Mucosa of descending colon (tissue), 3 donors: ENCODE measurements around the gene FBXL20. TPM values are rescaled to one million over a fixed set of nuclear protein-coding genes. Genes with fewer than 3 reads are reported as not detected.
A peak's percentile ranks its signal among the peaks of the same experiment; 100 is the strongest.
"Not testable (repeated sequence)": the region's sequence is repeated elsewhere in the genome, so short reads cannot be mapped to it uniquely, and the experiment has no call there.

ENCODE experiments used
- ATAC-seq: fragments of 200-7000 bp; cut with Tn5 transposase; one replicate; pipeline ENCODE4 v1.9.1; 2020; ENCODE audit warnings: mild to moderate bottlenecking, moderate library complexity
- DNase-seq, 3 donors: peaks; one replicate each; pipeline ENCODE4 v3.0.0-alpha.2; 2020
- H3K36me3 ChIP-seq: fragments of 200-600 bp; one replicate; pipeline ENCODE4 v1.8.0; 2021; ENCODE audit warnings: low read depth, mild to moderate bottlenecking
- H3K4me1 ChIP-seq: fragments of 200-600 bp; one replicate; pipeline ENCODE4 v1.8.0; 2021; ENCODE audit warnings: low read depth, mild to moderate bottlenecking
- H3K4me3 ChIP-seq: fragments of 200-600 bp; one replicate; pipeline ENCODE4 v1.8.0; 2021; ENCODE audit warnings: mild to moderate bottlenecking
- H3K9me3 ChIP-seq: fragments of 200-600 bp; one replicate; pipeline ENCODE4 v1.8.0; 2021; ENCODE audit warnings: mild to moderate bottlenecking
- intact Hi-C, 2 donors: fragments of 100-400 bp; cut with DNase I in 1 of 2; cut with micrococcal nuclease in 1 of 2; formaldehyde crosslinking; loops; one replicate each; pipeline versions ENCODE4 v1.11.0 to v1.11.1; 2022; cut with DNase I, micrococcal nuclease
- total RNA-seq, 3 donors: library from RNA; stranded (reverse); fragmentation: NEBNext Ultra II Directional in 2 of 3; extraction: Animal tissue kit (Norgen Biotek cat#: 25700) in 2 of 3; gene quantifications; one replicate each; pipeline versions ENCODE4 v1.2.1 to v1.2.4, GENCODE V29; 2021 to 2023
- TF ChIP-seq, protein P1 (sequence below): fragments of 200-600 bp; IDR thresholded peaks from one replicate; pipeline ENCODE4 v1.8.0; 2022; ENCODE audit warnings: antibody characterized with exemption, mild to moderate bottlenecking
- donor health status: DM: no; HTN: no; CAD: no; lungs with moderate emphysema.
- donor health status: DM: no; HTN: no; CAD: no.
- donor health status: DM: no; HTN: yes; CAD: no.

Gene FBXL20
- total RNA-seq, 3 donors from 2014 or later, result 16.6 to 29.2 (median 28.9) TPM

DNA sequence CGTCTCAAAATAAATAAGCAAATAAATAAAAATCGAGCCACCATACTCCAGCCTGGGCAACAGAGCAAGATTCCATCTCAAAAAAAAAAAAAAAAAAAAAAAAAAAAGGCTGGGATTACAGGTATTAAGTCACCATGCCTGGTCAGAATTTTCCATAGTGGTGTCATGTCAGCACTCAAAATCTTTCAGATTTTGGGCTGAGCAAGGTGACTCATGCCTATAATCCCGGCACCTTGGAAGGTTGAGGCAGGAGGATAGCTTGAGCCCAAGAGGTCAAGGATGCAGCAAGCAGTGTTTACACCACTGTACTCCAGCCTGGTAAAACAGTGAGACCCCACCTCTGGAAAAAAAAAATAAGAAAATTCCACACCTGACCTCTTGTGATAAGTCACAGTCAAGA is 52.2 kb downstream of the FBXL20 start:
- Histone ChIP-seq H3K9me3 (no peaks in the 10 kb centered on the region), H3K4me3 (no peak overlapping the region), H3K4me1 (peaks cover 7% of the 10 kb centered on the region), H3K36me3 (no peaks in the 10 kb centered on the region)
- intact Hi-C loops, result no loop called here
- TF ChIP-seq, protein P1, sequence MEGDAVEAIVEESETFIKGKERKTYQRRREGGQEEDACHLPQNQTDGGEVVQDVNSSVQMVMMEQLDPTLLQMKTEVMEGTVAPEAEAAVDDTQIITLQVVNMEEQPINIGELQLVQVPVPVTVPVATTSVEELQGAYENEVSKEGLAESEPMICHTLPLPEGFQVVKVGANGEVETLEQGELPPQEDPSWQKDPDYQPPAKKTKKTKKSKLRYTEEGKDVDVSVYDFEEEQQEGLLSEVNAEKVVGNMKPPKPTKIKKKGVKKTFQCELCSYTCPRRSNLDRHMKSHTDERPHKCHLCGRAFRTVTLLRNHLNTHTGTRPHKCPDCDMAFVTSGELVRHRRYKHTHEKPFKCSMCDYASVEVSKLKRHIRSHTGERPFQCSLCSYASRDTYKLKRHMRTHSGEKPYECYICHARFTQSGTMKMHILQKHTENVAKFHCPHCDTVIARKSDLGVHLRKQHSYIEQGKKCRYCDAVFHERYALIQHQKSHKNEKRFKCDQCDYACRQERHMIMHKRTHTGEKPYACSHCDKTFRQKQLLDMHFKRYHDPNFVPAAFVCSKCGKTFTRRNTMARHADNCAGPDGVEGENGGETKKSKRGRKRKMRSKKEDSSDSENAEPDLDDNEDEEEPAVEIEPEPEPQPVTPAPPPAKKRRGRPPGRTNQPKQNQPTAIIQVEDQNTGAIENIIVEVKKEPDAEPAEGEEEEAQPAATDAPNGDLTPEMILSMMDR, result no peak
- DNase-seq (no peak), ATAC-seq (no peak)

DNA sequence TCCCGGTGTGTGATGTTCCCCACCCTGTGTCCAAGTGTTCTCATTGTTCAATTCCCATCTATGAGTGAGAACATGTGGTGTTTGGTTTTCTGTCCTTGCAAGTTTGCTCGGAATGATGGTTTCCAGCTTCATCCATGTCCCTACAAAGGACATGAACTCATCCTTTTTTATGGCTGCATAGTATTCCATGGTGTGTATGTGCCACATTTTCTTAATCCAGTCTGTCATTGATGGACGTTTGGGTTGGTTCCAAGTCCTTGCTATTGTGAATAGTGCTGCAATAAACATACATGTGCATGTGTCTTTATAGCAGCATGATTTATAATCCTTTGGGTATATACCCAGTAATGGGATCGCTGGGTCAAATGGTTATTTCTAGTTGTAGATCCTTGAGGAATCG is 54.6 kb downstream of the FBXL20 start:
- DNase-seq, H3K36me3 ChIP-seq, H3K4me3 ChIP-seq, H3K4me1 ChIP-seq, ATAC-seq, H3K9me3 ChIP-seq, intact Hi-C loops: not testable (repeated sequence)

DNA sequence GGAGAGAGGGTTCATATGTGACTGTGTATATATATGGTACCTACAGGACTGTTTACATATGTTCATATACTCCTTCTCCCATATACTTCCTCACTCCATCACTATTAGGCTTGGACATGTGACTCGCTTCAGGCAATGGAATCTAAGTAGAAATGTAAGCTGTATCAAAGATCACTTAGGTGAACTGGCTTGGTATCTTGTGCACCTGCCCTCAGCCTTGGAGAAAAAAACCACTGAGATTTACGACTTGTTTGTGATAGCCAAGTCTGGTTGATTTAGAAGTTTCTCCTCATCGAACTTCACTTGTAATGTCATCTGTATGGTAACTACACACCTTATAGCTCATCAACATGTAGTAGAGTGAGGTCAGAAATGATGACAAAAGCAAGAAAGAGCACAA is 59.9 kb downstream of the FBXL20 start:
- no peaks in the 10 kb centered on the region for H3K9me3 ChIP-seq
- no peaks in the 10 kb centered on the region for H3K36me3 ChIP-seq
- H3K4me3 ChIP-seq, result no peak overlapping the region
- DNase-seq (no peak), ATAC-seq (no peak)
- H3K4me1 ChIP-seq, result no peaks in the 10 kb centered on the region
- TF ChIP-seq, protein P1, result no peak
- intact Hi-C loops, result no loop called here

DNA sequence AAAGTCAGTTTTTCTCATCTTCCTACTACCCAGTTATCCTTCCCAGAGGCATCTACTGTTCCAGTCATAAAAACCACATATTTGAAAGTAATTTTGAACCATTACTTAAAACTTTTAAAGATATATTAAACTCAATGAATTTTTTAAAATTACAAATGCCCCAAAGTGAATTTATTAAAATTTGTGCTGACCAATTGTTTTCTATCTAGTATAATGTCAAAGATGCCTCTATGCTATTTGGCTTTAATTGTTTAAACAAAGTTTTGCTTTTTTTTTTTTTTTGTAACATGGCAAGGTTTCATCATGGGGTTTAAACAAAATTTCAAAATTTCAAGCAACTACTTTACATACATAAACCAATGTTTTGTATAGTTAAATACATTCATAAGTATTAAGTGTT is 60.7 kb downstream of the FBXL20 start:
- Histone ChIP-seq H3K36me3 (no peaks in the 10 kb centered on the region), H3K9me3 (no peaks in the 10 kb centered on the region), H3K4me3 (no peak overlapping the region), H3K4me1 (no peaks in the 10 kb centered on the region)
- TF ChIP-seq, protein P1, result no peak
- DNase-seq, result no peak
- ATAC-seq, result no peak
- intact Hi-C loops, result no loop called here

DNA sequence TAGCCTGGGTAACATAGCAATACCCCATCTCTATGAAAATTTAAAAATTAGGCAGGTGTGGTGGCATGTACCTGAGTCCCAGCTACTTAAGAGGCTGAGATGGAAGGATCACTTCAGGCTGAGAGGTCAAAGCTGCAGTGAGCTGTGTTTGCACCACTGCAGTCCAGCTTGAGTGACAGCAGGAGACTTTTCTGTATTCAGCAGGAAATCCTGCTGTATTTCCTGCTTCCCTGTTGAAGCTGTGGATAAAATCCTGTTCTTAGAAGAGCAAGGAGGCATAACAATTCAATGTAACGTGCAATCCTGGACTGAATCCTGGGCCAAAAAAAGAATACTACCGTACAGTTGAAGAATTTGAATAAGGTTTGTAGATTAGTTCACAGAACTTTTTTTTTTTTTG is 62.2 kb downstream of the FBXL20 start:
- Histone ChIP-seq H3K4me1 (no peaks in the 10 kb centered on the region), H3K36me3 (no peaks in the 10 kb centered on the region), H3K9me3 (no peaks in the 10 kb centered on the region), H3K4me3 (no peak overlapping the region)
- TF ChIP-seq, protein P1, result no peak
- intact Hi-C loops, result no loop called here
- no peak for DNase-seq
- peak; percentile 30 for ATAC-seq

DNA sequence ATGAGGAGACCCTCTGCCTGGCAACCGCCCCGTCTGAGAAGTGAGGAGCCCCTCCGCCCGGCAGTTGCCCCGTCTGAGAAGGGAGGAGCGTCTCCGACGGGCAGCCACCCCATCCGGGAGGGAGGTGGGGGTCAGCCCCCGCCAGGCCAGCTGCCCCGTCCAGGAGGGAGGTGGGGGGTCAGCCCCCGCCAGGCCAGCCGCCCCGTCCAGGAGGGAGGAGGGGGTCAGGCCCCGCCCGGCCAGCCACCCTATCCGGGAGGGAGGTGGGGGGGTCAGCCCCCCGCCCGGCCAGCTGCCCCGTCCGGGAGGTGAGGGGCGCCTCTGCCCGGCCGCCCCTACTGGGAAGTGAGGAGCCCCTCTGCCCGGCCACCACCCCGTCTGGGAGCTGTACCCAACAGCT is 63.8 kb downstream of the FBXL20 start:
- ATAC-seq, H3K4me3 ChIP-seq, intact Hi-C loops, H3K9me3 ChIP-seq, H3K4me1 ChIP-seq, H3K36me3 ChIP-seq, DNase-seq: not testable (repeated sequence)

DNA sequence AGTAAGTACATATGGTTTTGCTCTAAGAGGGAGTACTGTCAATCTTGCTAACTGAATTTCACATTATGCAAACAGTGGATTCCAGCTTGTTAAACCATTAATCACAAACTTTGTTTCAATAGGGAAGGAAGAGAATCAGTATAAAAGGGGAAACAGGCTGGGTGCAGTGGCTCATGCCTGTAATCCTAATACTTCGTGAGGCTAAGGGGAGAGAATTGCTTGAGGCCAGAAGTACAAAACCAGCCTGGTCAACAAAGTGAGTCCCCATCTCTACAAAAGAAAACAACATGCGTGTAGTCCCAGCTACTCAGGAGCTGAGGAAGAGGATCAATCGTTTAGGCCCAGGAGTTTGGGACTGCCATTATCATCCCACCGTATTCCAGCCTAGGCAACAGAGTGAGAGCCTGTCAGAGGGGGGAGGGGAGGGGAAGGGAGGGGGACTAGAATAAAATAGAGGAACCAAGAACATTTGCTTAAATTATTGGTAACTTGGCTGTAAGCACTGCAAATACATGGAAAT is 65.7 kb downstream of the FBXL20 start:
- H3K4me3 ChIP-seq, result no peak overlapping the region
- H3K4me1 ChIP-seq, result no peaks in the 10 kb centered on the region
- intact Hi-C loops, result no loop called here
- DNase-seq, result no peak
- no peak for ATAC-seq
- H3K9me3 ChIP-seq, result no peaks in the 10 kb centered on the region
- TF ChIP-seq, protein P1, result no peak
- no peaks in the 10 kb centered on the region for H3K36me3 ChIP-seq

DNA sequence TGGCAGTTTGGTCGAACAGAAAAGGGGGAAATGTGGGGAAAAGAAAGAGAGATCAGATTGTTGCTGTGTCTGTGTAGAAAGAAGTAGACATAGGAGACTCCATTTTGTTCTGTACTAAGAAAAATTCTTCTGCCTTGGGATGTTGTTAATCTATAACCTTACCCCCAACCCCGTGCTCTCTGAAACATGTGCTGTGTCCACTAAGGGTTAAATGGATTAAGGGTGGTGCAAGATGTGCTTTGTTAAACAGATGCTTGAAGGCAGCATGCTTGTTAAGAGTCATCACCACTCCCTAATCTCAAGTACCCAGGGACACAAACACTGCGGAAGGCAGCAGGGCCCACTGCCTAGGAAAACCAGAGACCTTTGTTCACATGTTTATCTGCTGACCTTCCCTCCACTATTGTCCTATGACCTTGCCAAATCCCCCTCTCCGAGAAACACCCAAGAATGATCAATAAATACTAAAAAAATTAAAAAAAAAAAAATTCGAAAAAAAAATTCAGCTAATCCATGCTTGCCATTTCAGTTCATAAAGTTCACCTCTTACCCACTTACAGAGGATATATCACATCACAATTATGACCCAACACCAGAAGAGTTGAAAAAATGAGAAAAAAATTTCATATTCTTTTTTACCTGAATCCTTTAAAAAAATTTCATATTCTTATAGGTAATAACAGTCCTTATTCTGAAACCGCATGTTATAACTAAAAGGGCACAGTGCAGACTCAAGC is 67.2 kb downstream of the FBXL20 start:
- H3K9me3 ChIP-seq, H3K36me3 ChIP-seq, intact Hi-C loops, H3K4me3 ChIP-seq, ATAC-seq, H3K4me1 ChIP-seq, DNase-seq: not testable (repeated sequence)
